Iris pigment epithelial cell (primary cell): ENCODE results near the gene AUTS2.
A peak's percentile ranks its signal among the peaks of the same experiment; 100 is the strongest.

ENCODE experiments used
- DNase-seq: peaks from one replicate; pipeline ENCODE4 v3.0.0-alpha.2; 2011; ENCODE audit warnings: low read depth

Gene AUTS2

GRCh38 chr7:70663680-70664079 lies 1065.4 kb downstream of the AUTS2 start:
- DNase-seq: no peak

GRCh38 chr7:70665997-70666396 lies 1067.7 kb downstream of the AUTS2 start:
- DNase-seq: no peak

- no peak for DNase-seq
These were observed 1069.1 kb downstream of the AUTS2 start for GRCh38 chr7:70667406-70667805.

- DNase-seq: no peak
These were observed 1070.5 kb downstream of the AUTS2 start for GRCh38 chr7:70668606-70669358.

GRCh38 chr7:70669854-70670253 lies 1071.6 kb downstream of the AUTS2 start:
- no peak for DNase-seq

- DNase-seq: no peak
These were observed 1072.0 kb downstream of the AUTS2 start for GRCh38 chr7:70670288-70670687.

GRCh38 chr7:70673778-70674570 lies 1075.7 kb downstream of the AUTS2 start:
- no peak for DNase-seq

GRCh38 chr7:70674571-70675010 lies 1076.3 kb downstream of the AUTS2 start:
- DNase-seq: no peak

GRCh38 chr7:70676243-70676642 lies 1078.0 kb downstream of the AUTS2 start:
- no peak for DNase-seq

- DNase-seq: peak; percentile 31
These were observed 1080.5 kb downstream of the AUTS2 start for GRCh38 chr7:70678621-70679251.

- DNase-seq: no peak
These were observed 1081.4 kb downstream of the AUTS2 start for GRCh38 chr7:70679661-70680060.

GRCh38 chr7:70680306-70680705 lies 1082.0 kb downstream of the AUTS2 start:
- DNase-seq: no peak

GRCh38 chr7:70680743-70681468 lies 1082.6 kb downstream of the AUTS2 start:
- DNase-seq: no peak

GRCh38 chr7:70681469-70682350 lies 1083.4 kb downstream of the AUTS2 start:
- no peak for DNase-seq

GRCh38 chr7:70684173-70684572 lies 1085.9 kb downstream of the AUTS2 start:
- DNase-seq: no peak

- peak; percentile 20 for DNase-seq
These were observed 1095.0 kb downstream of the AUTS2 start for GRCh38 chr7:70693321-70693685.

GRCh38 chr7:70693686-70694433 lies 1095.6 kb downstream of the AUTS2 start:
- peak; percentile 65 for DNase-seq

- DNase-seq: peak; percentile 46
These were observed 1096.2 kb downstream of the AUTS2 start for GRCh38 chr7:70694434-70694970.

- peak; percentile 40 for DNase-seq
These were observed 1096.9 kb downstream of the AUTS2 start for GRCh38 chr7:70694971-70695794.
